ENCODE results near the gene ARL2BP. TPM values are rescaled to one million over a fixed set of nuclear protein-coding genes. Genes with fewer than 3 reads are reported as not detected.

ARL2BP gene
- total and polyA plus RNA-seq, 9 of the 15 experiments (the other 6 are each of a cell fraction or from before 2014, with no cell fraction given): 16.7 to 41.8 (median 27.2) TPM

GRCh38 chr16:57300387-57301125, 55.5 kb downstream of the ARL2BP start (continued):
- TF ChIP-seq YY1 (IDR thresholded peaks at IDR 0.05; ENCODE audit: borderline replicate concordance in 1 of 3, control insufficient read depth in 1 of 3, extremely low read depth in 1 of 3, insufficient read depth in 3 of 3, insufficient read length in 1 of 3, insufficient replicate concordance in 2 of 3, low read depth in 1 of 3, low read length in 2 of 3): peak in 1 of 3 experiments; percentile 57
- no peak for TF ChIP-seq CREBBP (IDR thresholded peaks at IDR 0.05; ENCODE audit: low read depth, low read length)
- no peak for TF ChIP-seq OTX1 (CRISPR knock-in tag; IDR thresholded peaks at IDR 0.05)
- 0 out of 2 replicates have a peak, but pooled peaks have one; percentile 2 for TF ChIP-seq THRB (CRISPR knock-in tag; conservative IDR thresholded peaks at IDR 0.05)
- TF ChIP-seq STAT6 (CRISPR knock-in tag; IDR thresholded peaks at IDR 0.05): no peak
- peak; percentile 85 for TF ChIP-seq POLR3A (IDR thresholded peaks at IDR 0.05; ENCODE audit: borderline replicate concordance, extremely low read depth, insufficient read depth, insufficient read length)
- TF ChIP-seq FOS (IDR thresholded peaks at IDR 0.05; ENCODE audit: extremely low read depth, insufficient read length): peak; percentile 8
- TF ChIP-seq KAT7 (CRISPR knock-in tag; IDR thresholded peaks at IDR 0.05; ENCODE audit: borderline replicate concordance): no peak; the same call in 1 of the 2 replicates
- TF ChIP-seq ESRRA (IDR thresholded peaks at IDR 0.05; ENCODE audit: borderline replicate concordance, low read depth): peak; percentile 83
- no peak for TF ChIP-seq ZNF354B (CRISPR knock-in tag; IDR thresholded peaks at IDR 0.05)
- peak; percentile 99 for TF ChIP-seq SMC3 (conservative IDR thresholded peaks at IDR 0.05; ENCODE audit: insufficient read depth, low read depth, low read length)
- TF ChIP-seq SUPT5H (IDR thresholded peaks at IDR 0.05): no peak
- peak; percentile 91 for TF ChIP-seq FOXJ2 (tag; IDR thresholded peaks at IDR 0.05)
- TF ChIP-seq ADNP (tag; IDR thresholded peaks at IDR 0.05): peak; percentile 3; the same call in 1 of the 2 replicates
- no peak for TF ChIP-seq ZNF695 (CRISPR knock-in tag; IDR thresholded peaks at IDR 0.05)
- peak in 1 of 2 experiments; percentile 57 for TF ChIP-seq AFF1 (IDR thresholded peaks at IDR 0.05; ENCODE audit: low read depth in 1 of 2, partially characterized antibody in 2 of 2)
- TF ChIP-seq RFX5 (IDR thresholded peaks at IDR 0.05; ENCODE audit: low read depth, low read length): peak; percentile 73; the same call in 1 of the 2 replicates
- no peak for TF ChIP-seq MCM2 (IDR thresholded peaks at IDR 0.05; ENCODE audit: low read depth)
- peak; percentile 83 for TF ChIP-seq KLF1 (tag; IDR thresholded peaks at IDR 0.05)

Data from K562 (cell line).